EH (cell line): ENCODE measurements around the gene AIPL1.
A peak's percentile ranks its signal among the peaks of the same experiment; 100 is the strongest.

ENCODE experiments used
- DNase-seq: peaks from one replicate; pipeline ENCODE4 v3.0.0-alpha.2; 2015; ENCODE audit warnings: low read depth

The AIPL1 gene

DNA sequence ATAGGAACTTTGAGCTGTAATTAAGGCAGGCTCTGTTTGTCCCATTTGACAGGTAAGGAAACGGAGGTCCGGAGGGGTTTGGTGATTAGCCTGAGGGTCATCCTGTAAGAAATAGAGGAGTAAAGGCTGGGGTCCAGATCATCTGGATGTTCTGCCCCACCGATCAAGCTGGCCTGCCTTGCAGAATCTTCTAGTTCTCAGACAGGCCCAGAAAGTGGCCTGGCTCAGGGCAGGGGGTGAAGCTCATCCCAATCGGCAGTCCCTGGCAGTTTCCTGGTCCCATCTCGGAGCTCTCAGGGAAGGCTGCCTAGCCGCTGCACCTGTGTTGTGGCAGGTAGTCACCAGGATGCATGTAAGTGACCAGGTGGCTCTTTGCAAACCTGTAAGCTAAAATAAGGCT, 13.6 kb upstream of the AIPL1 start:
- DNase-seq: no peak

DNA sequence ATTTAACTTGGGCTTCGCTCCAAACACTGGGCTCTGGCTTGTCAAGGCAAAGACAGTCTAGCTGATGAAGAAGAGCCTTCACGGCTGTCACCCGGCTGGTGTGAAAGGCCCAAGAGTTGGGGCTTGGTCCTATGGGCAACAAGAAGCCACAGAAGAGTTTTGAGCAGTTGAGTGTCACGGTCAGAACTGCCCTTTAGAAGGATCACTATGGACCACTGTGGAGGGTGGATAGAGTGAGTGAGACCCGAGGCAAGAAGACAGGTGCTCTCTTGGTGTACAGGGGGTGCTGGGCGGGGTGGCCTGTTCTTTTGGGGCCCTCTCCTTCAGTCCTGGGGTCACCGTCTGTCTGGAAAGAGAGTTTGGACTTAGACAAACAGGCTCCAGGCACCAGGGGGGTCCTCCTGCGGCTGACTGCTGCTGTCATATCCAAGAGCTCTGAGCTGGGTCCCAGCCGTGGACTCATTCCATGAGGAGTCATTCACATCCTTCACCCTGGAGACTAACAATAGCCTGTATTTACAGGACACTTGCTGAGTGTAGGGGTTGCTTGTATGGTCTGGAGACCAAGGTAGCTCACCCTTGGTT, 11.7 kb upstream of the AIPL1 start:
- DNase-seq: no peak

DNA sequence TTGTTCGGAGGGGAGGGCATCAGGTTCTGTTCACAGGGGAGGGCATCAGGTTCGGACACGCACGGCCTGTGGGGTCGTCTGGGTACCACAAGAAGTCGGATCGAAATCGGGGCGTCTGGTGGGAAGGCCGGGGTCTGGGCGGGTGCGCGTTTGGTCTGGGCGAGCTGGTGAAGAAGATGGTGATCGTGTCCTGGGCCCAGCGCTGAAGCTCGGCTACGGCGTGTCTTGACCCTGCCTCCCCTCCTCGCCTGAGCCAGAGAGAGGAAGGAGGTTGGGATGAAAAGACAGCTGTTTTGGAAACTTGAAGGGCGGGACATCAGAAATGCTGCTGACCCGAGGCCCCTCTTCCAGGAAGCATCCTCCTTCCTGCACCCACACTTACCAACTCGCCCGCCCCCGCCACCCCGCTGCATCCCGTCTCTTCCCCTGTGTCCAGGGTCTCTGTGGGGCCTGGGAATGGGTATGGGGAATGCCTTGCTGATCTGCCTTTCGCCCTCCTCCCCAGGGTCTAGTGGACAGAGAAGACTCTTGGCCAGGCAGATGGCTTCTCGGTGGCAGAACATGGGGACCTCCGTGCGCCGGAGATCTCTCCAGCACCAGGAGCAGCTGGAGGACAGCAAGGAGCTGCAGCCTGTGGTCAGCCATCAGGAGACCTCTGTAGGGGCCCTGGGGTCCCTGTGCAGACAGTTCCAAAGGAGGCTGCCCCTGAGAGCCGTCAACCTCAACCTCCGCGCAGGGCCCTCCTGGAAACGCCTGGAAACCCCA, 9.8 kb upstream of the AIPL1 start:
- no peak for DNase-seq

DNA sequence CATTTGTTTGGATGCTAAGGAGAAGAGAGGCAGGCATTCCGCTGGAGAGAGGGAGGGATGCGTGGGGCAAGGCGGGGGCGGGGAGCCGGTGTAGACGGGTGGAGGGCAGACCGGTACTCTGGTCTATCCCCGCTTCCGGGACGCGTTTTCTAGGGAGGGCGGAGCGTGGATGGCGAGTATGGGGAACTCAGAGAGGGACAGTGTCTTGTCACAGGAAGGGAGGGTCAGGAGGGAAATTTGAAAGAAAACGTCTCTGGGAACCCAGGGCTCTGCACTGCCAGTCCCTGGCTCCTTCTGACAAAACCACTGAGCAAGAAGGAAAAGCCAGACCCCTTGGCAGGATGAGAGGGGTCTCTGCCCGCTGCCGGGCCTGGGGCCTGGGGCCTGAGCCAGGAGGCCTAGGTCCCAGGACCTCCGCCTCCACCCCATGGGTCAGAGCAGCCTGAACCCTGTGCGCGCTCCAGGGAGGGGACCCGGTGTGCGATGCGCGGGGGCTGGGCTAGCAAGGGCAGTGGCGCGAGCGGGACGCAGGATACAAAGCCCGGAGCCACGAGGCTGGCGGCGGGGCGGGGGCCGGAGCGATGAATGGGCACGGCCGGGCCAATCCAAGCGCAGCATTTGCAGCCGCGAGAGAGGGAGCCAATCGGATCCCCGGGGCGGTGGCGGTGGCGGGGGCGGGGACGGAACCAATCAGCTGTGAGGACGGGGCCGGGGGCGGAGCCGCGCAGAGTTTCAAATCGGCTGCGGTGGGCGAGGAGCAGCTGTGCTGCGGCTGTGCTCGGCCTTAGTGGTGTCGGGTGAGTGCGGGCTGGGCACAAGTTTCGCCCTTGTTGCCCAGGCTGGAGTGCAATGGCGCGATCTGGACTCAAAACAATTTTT, 9.0 kb upstream of the AIPL1 start, which contains the start of gene PIMREG:
TSS of gene PIMREG (plus strand) at position 764 of the 879 bp plus-strand sequence. CDS start 656 bp downstream, outside the sequence.
- DNase-seq: peak; percentile 94

DNA sequence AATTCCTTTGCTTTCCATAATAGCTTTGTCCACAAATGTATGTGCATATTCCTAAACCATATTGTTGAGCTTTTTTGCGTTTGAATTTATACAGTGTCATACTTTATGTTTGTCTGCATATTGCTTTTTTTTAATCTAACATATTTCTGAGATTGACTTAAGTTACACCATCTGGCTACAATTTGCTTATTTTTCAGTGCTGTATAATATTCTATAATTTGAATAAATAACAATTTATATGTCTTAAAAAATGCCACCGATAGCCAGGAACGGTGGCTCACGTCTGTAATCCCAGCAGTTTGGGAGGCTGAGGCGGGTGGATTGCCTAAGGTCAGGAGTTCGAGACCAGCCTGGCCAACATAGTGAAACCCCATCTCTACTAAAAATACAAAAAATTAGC, 7.9 kb upstream of the AIPL1 start:
- no peak for DNase-seq

DNA sequence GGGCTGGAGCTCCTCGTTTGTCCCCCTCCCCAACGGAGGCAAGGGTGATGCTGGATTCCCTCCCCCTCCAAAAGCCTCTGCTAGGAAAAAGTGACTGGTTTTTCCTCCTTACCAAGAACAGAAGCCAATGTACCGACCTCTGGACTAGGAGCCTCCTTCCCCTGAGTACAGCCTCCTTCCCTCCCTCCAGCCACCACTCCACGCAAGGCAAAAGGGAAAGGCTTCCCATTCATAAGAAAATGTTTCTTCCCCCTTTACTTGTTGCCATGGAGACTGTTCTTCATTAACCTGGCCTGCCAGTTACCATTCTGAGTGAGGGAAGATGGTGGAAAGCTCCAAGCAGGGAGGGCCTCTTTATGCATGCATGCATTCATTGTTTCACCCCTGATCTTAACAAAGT, 5.0 kb upstream of the AIPL1 start:
- DNase-seq: no peak

DNA sequence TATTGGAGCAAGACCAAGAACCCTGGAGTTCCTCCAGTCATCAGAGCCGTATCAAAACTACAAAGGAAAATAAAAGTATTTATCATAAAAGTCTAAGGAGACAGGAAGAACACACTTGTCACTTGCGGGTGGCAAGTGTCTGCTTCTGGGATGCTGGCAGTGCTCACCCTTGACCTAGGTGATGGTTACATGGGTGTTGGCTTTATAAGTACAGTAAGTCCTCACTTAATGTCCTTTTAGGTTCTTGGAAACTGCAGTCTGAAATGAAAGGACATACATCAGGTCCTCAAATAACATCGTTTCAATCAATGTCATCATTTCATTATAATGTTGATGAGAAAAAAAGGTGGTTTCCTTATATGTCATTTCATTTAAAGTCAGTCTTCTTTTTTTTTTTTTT, 3.0 kb upstream of the AIPL1 start:
- DNase-seq: no peak

DNA sequence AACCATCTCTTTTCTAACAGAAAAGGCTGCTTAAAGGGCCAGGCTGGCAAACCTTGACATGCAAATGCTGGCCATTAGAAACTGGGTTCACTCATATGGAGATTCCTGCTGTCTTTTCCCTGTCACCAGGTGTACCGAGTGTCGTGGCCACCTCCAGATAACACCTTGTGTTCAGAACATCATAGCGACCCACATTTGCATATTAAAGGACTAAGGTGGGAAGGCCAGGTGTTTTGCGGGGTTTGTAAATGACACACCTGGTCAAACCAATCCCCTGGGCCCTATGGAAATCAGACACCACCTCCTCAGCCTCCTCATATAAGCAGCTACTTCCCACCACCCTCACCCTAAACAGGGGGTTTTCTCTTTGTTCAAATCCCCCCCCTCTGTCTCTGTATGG, 2.5 kb upstream of the AIPL1 start:
- no peak for DNase-seq

DNA sequence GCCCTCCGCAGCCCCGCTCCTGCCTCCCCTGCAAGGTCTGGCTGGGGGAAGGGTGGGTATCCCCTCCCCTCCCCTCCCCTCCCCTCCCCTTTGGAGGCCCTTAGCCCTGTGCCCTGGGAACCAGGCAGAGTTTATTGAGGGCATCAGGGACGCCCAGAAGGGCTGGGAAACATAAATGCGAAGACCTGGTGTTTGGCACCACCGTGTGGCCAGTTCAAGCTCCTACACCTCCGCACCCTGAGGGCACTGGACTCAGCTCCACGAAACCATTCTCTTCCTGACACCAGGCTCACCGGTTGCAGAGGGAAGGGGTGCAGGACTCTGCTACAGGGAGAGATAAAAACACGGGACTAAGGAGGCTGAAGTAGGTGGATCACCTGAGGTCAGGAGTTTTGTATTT, 1.0 kb upstream of the AIPL1 start:
- DNase-seq: peak; percentile 73

DNA sequence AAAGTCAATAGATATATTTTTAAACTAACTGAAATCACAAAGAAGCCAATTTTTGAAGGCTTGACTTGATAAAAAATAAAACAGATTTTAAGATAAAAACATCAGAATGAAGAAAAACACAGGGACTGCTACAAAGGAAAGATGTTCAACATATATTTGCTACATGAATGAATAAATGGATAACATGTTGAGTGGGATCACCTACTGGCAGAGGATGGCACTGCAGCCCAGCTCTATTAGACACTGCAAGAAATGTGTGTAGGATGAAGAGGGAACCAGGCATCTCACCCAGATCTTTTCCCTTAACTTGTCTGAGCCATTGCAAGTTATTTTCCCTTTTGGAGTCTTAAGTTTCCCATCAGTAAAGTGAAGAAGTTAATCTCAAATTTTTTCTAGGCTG, 4.2 kb downstream of the AIPL1 start:
- DNase-seq: no peak

DNA sequence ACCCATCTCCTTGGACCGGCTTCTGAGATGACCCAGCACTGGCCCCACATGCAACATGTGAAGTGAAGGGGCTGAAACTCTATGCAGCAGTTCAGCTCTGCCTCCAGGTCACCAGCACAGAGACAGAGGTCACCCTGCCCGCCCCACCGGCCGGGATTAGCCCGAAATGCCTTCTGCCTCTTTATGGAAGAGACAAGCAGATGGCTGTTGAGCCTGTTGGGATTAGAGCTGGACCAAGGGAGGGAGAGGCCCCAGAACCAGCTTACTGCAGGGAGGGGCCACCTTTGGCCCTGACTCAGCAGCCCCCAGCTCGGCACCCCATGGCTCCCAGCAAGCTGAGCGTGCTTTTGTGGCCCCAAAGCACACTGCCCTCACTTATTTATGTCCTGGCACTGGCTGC, 5.7 kb downstream of the AIPL1 start:
- DNase-seq: no peak

DNA sequence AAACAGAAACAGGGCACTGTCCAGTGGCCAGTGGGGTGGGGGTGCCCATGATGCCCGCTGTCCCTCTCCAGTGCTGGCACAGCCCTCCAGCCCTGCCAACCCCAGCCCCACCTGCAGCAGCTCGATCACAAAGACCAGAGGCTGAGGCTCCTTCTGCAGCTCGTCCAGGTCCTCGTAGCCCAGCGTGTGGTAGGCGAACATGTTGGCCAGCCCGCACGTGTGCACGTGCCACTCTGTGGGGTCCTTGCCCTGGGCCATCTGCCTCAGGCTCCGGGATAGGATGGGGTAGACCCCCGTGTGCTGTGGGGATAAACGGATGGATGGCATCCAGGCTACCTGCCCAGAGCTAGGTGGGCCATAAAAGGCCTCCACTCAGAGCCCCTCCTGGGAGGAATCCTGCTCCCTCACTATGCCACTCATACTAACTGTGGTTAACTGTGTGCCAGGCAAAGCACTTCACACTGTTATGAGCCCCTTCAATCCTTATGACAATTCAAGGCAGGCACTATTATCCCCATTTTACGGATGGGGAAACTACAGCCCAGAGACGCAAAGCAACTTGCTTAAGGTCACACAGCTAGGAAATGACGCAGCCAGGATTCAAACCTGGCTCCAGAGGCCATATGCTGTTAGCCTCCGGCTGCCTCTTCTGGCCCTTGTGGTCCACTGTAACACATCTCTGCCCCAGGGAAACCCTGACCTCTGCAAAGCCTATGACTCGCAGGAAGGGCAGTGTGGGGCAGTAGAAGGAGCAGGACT, 6.5 kb downstream of the AIPL1 start:
- DNase-seq: no peak

DNA sequence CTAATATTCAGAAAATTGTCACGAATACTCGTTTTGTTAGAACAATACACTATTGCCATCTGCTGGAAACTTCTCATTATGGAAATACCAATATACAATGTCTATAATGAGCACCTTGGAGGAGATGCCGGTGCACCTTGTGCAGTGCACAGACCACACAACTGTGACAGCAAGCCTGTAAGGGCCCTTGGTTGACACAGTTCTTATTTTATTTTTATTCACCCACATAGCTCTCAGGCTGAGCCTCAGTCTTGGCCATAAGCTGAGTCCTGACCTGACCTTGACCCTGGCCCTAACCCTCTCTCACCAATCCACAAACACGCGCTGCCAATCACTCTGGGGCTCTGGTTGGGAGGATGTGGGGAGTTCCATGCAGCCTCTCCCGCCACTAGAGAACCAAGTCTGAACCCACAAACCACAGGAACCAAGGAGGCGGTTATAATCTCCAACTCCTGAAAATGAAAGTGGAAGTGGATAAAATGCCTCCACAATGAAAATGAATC, 7.6 kb downstream of the AIPL1 start:
- DNase-seq: peak; percentile 48

DNA sequence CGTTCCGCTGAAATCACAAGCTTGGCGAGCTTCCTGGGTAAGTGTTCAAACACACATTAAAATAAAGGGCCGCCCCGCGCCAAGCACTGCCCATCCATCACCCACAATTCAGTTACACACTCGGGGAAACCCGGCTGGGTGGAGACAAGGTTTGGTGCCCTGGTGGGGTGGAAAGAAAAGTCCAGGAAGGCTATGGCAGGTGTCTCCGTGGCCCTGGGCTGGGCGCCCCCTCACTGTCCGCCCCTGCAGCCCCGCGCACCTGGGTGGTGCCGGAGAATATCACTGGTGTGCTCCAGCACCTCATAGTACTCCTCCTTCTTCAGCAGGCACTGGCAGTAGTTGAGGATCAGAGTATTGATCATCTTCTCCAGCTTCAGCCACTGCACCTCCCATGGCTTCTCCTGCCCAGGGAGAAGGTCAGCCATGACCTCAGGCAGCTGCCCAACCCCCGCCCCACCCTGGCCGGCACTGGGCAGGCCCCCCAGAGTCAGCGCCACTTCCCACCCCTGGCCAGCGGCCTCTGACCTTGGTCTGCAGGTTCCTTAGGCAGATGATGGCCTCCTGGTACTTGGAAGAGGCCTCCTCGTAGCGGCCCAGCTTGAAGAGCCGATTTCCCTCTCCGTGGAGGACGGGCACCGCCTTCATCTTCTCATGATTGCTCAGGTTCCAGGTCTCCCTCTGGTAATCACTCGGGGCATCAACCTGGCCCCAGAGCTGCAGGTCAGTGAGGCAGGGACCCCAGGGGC, 8.4 kb downstream of the AIPL1 start:
- no peak for DNase-seq

DNA sequence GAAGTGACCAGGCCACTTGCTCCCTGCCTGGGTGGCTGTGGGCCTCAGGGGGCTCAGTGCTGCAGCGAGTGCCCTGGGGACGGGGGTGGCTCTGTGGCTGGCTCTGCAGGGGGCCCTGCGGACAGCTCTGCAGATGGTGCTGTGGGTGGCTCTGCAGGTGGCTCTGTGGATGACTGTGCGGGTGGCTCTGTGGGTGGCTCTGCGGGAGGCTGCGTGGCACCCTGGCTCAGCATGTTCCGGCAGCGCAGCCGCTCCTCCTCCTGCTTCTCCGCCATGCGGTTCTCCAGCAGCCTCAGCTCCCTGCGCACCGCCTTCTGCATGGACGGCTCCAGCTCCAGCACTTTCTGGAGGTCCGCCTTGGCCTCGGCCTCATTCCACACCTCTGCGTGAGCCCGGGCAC, 9.5 kb downstream of the AIPL1 start:
- no peak for DNase-seq

DNA sequence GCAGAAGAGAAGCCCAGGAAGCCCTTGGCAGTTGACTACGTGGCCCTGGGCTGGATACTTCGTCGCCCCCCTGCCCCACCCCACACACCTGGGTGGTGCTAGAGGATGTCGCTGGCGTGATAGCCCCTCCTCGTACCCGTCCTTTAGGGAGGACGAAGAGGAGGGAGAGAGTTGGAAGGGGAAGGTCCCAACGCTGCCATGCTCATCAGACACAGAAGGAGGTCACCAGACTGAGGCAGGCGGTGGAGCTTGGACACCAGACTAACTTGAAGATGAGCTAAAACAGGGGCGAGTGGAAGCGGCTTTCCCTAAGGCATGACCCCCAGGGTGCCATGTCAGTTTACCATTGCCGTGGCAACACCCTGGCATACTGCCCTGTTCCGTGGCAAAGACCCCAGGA, 11.0 kb downstream of the AIPL1 start:
- no peak for DNase-seq

DNA sequence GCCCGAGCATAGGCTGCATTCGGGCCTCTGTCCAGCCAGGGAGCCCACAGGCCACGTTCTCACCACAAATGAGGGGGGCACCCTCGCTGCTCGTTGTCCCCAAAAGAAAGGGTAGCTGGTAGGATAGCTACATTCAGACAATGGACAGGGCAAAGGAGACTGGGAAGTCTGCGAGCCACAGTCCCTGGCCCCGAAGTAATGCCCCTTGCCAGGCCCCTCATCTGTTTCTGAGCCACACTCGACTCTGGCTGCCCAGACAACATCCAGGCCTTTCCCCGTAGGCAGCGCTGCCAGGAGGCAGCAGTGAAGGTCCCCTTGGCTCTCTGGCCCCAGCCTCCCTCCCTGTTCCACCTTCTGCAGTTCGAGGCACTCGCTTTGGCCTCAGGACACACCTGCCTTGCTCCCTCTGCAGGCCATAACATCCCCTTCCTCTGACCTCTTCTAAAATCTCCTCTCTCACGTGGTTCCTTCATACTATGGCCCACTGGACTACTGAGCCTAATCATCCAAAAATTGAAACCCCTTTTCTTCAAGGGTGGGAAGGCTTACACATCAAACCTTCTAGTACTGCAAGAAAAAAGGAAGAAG, 12.2 kb downstream of the AIPL1 start:
- DNase-seq: no peak

DNA sequence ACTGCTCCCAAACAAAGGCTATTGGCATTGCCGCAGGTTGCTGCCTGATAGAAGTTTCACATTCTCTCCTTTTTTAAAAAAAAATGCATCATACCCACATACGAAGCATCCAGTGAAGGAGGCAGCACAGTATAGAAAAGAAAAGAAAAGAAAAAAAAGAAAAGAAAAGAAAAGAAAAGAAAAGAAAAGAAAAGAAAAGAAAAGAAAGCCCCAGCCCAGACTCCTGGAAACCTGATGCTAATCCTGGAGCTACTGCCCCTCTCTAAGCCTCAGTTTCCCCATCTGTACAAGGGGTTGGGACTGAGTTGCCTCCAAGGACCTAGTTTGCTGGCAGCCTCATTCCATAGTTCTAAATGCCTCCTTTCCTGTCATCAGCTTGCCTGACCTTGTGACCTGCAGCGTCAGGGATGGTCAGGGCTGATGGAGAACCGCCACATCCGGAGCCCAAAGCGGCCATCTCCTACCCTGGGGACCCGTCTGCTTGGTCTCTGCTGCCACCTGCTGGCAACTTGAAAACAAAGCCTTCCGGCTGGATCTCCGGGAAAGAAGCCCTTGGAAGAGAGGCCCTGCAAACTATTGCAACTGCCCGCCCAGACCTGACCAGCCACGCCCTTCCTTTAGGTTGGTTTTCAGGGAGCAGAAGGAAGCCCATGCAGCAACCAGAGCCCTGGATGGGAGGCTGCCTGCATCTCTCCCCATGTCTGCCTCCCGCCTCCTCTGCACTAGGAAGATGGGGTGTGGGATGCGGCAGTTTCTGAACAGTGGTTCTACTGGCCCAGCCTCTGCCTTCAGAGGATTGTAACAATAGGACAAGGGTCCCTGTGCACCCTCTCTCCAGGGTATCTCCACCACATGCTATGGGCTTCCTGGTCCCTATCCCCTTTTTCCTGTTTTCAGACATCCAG, 13.0 kb downstream of the AIPL1 start:
- peak; percentile 78 for DNase-seq

DNA sequence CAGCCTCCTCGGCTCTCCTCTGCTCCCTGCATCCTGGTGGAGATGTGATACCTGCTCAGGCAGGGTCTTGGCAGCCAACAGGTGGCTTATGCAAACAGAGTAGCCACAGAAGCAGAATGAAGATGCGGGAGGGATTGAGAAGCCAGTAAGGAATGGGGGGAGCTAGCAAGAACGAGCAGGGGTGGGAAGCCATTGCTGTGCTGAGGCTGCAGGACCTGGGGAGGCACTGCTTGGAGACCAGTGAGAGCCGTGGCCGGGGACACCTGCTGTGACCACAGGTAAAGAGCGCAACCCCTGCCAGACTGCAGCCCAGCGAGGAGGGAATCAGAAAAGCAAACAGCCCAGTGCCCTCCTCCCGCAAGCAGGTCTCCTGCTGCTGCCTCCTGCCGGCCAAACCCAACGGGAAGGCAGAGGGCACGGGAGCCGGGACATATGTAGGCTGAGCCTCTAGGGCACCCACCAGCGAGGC, 14.7 kb downstream of the AIPL1 start:
- no peak for DNase-seq

DNA sequence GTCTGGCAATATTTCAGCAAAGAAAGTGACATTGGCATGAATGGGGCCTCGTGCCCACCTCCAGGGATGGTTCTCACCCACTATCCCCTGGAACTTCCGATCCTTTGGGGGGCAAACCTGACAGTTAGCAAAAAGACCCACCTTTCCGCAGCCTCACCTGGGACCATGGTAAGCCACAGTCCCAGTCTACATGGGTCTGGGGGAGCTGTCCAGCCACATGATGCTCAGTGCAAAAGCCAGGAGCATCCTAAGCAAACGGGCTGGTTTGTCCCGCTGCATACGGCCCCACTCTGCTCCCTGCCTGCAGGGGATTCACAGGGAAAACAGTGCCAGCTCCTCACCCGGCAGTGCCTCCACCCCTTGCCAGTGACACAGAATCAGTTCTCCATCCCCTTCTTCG, 19.3 kb downstream of the AIPL1 start:
- no peak for DNase-seq
